HG02840 (cell line): ENCODE results near the gene SOAT2.

ENCODE experiments used
- ATAC-seq: cut with Tn5 transposase; IDR thresholded peaks from one replicate; pipeline ENCODE4 v1.9.1; 2021; ENCODE audit warnings: mild to moderate bottlenecking, moderate library complexity, moderate number of reproducible peaks; ENCODE audit not compliant: unreplicated experiment, low FRiP score

Gene SOAT2

DNA sequence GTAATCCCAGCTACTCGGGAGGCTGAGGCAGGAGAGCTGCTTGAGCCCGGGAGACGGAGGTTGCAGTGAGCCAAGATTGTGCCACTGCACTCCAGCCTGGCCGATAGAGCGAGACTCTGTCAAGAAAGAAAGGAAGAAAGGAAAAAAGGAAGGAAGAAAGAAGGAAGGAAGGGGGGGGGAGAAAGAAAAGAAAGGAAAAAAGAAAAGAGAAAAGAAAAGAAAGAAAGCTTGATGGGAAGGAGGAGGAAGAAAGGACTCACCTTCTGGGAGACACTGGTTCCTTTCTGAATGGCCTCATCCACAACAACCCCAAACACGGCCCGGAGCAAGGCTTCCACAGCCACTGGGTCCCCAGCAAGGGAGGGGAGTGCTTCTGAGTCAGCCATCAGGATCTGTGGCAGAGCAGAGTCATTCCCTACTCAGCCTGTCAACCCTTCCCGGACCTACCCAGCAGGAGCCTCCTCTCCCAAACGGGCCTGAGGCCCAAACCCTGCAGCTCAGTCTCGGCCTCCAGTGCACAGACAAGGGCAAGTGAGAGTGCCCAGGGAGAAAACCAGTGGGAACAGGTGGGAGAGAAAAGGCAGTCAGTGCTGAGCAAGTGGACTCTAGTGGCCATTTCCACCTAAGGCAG lies 69.9 kb downstream of the SOAT2 start:
- no peak for ATAC-seq
